GM23338 (cell line): ENCODE measurements around the gene CTSC. TPM values are rescaled to one million over a fixed set of nuclear protein-coding genes. Genes with fewer than 3 reads are reported as not detected.

Source experiments
- ATAC-seq: fragments of 200-7000 bp; cut with Tn5 transposase; 3 replicates; pipeline ENCODE4 v1.9.1; 2020
- DNase-seq: peaks from one replicate; pipeline ENCODE4 v3.0.0-alpha.2; 2015; ENCODE audit warnings: low spot score
- H2AFZ ChIP-seq: fragments of 200-600 bp; sonication (generic); 2 replicates; pipeline ENCODE4 v1.8.0; 2016; ENCODE audit warnings: antibody characterized with exemption, mild to moderate bottlenecking, moderate library complexity
- H3F3A ChIP-seq: fragments of 200-600 bp; sonication (generic); replicated peaks from 2 replicates; pipeline ENCODE4 v1.8.0; 2017; ENCODE audit warnings: antibody characterized with exemption, mixed run types, low read depth
- H3K27ac ChIP-seq: fragments of 200-600 bp; sonication (generic); 2 replicates; pipeline ENCODE4 v1.6.1; 2016; ENCODE audit warnings: low read depth
- H3K27me3 ChIP-seq: fragments of 200-600 bp; sonication (generic); 2 replicates; pipeline ENCODE4 v1.8.0; 2016; ENCODE audit warnings: mild to moderate bottlenecking, mixed run types, moderate library complexity; ENCODE audit not compliant: insufficient read depth
- H3K36me3 ChIP-seq: fragments of 200-600 bp; sonication (generic); 2 replicates; pipeline ENCODE4 v1.8.0; 2016; ENCODE audit warnings: mild to moderate bottlenecking; ENCODE audit not compliant: insufficient read depth
- H3K4me1 ChIP-seq: fragments of 200-600 bp; sonication (generic); 2 replicates; pipeline ENCODE4 v1.8.0; 2016; ENCODE audit warnings: mild to moderate bottlenecking, moderate library complexity; ENCODE audit not compliant: insufficient read depth
- H3K4me2 ChIP-seq: fragments of 200-600 bp; sonication (generic); 2 replicates; pipeline ENCODE4 v1.7.1; 2017; ENCODE audit warnings: mixed run types
- H3K4me3 ChIP-seq: fragments of 200-600 bp; sonication (generic); 2 replicates; pipeline ENCODE4 v1.6.1; 2016; ENCODE audit warnings: mixed run types
- H3K79me2 ChIP-seq: fragments of 200-600 bp; sonication (generic); replicated peaks from 2 replicates; pipeline ENCODE4 v1.8.0; 2017; ENCODE audit warnings: mild to moderate bottlenecking; ENCODE audit not compliant: insufficient read depth
- H3K9me2 ChIP-seq: fragments of 200-600 bp; sonication (generic); 2 replicates; pipeline ENCODE4 v1.8.0; 2017; ENCODE audit not compliant: insufficient read depth
- H4K20me1 ChIP-seq: fragments of 200-600 bp; sonication (generic); replicated peaks from 2 replicates; pipeline ENCODE4 v1.8.0; 2017; ENCODE audit warnings: mild to moderate bottlenecking; ENCODE audit not compliant: insufficient read depth
- H3K27ac Mint-ChIP-seq: 2 replicates; pipeline ENCODE4 v1.8.0; 2020; ENCODE audit warnings: inconsistent platforms, mild to moderate bottlenecking, moderate library complexity, mixed read lengths
- H3K27me3 Mint-ChIP-seq: 3 replicates; pipeline ENCODE4 v1.8.0; 2022; ENCODE audit warnings: low read depth, mild to moderate bottlenecking, moderate library complexity, mixed read lengths, inconsistent platforms; ENCODE audit not compliant: insufficient read depth, poor library complexity
- H3K36me3 Mint-ChIP-seq: 3 replicates; pipeline ENCODE4 v1.8.0; 2021; ENCODE audit warnings: low read depth, mild to moderate bottlenecking, inconsistent platforms, moderate library complexity, mixed read lengths
- H3K4me1 Mint-ChIP-seq: 3 replicates; pipeline ENCODE4 v1.8.0; 2020; ENCODE audit warnings: mild to moderate bottlenecking, inconsistent platforms, mixed read lengths
- H3K4me3 Mint-ChIP-seq: 3 replicates; pipeline ENCODE4 v1.8.0; 2021; ENCODE audit warnings: moderate library complexity, mild to moderate bottlenecking, inconsistent platforms, mixed read lengths
- H3K9me3 Mint-ChIP-seq: 3 replicates; pipeline ENCODE4 v1.8.0; 2020; ENCODE audit warnings: moderate library complexity, mild to moderate bottlenecking, inconsistent platforms, mixed read lengths
- CREB1 ChIP-seq: fragments of 250-450 bp; sonication (Bioruptor Pico); IDR thresholded peaks from 2 replicates; pipeline ENCODE4 v1.5.0; 2020; ENCODE audit warnings: low read depth, mild to moderate bottlenecking, moderate library complexity
- CTCF ChIP-seq, 2 experiments: fragments of 200-600 bp in 1 of 2; sonication (generic) in 1 of 2; conservative IDR thresholded peaks; 2 replicates each; pipeline versions ENCODE4 v1.5.1 to v1.6.1; 2016 to 2017; ENCODE audit warnings: antibody characterized with exemption in 2 of 2, low read depth in 2 of 2, mild to moderate bottlenecking in 2 of 2, moderate library complexity in 1 of 2
- ETS1 ChIP-seq: IDR thresholded peaks from 2 replicates; pipeline ENCODE4 v1.6.1; 2016; ENCODE audit warnings: antibody characterized with exemption
- EZH2 ChIP-seq: fragments of 200-600 bp; sonication (generic); IDR thresholded peaks from one replicate; pipeline ENCODE4 v1.8.0; 2017; ENCODE audit warnings: antibody characterized with exemption, mild to moderate bottlenecking, low read depth; ENCODE audit not compliant: unreplicated experiment
- EZH2phosphoT487 ChIP-seq: fragments of 200-600 bp; sonication (generic); IDR thresholded peaks from one replicate; pipeline ENCODE4 v1.8.1; 2018; ENCODE audit warnings: antibody characterized with exemption; ENCODE audit not compliant: unreplicated experiment
- JUNB ChIP-seq: IDR thresholded peaks from one replicate; pipeline ENCODE4 v1.6.1; 2016; ENCODE audit warnings: antibody characterized with exemption; ENCODE audit not compliant: unreplicated experiment
- NANOG ChIP-seq: IDR thresholded peaks from 2 replicates; pipeline ENCODE4 v1.6.1; 2016; ENCODE audit warnings: antibody characterized with exemption, borderline replicate concordance
- POLR2AphosphoS5 ChIP-seq: IDR thresholded peaks from 2 replicates; pipeline ENCODE4 v1.6.1; 2016; ENCODE audit warnings: antibody characterized with exemption, low read depth
- REST ChIP-seq: IDR thresholded peaks from one replicate; pipeline ENCODE4 v1.6.1; 2018; ENCODE audit warnings: antibody characterized with exemption; ENCODE audit not compliant: unreplicated experiment
- STAT1 ChIP-seq: IDR thresholded peaks from one replicate; pipeline ENCODE4 v1.6.1; 2016; ENCODE audit warnings: antibody characterized with exemption; ENCODE audit not compliant: unreplicated experiment
- ZNF114 ChIP-seq: fragments of 250-450 bp; sonication (Bioruptor Pico); IDR thresholded peaks from 2 replicates; pipeline ENCODE4 v1.5.0; 2020; ENCODE audit warnings: mild to moderate bottlenecking, moderate library complexity
- ZNF331 ChIP-seq: fragments of 250-450 bp; sonication (Bioruptor Pico); IDR thresholded peaks from 2 replicates; pipeline ENCODE4 v1.5.0; 2020; ENCODE audit warnings: low read depth, mild to moderate bottlenecking, moderate library complexity
- ZNF462 ChIP-seq: fragments of 250-450 bp; sonication (Bioruptor Pico); IDR thresholded peaks from 2 replicates; pipeline ENCODE4 v1.5.0; 2020; ENCODE audit warnings: mild to moderate bottlenecking, moderate library complexity
- polyA plus RNA-seq: library from polyadenylated mRNA; unstranded; fragments of >200 nt; fragmentation: Nextera tagmentation; extraction: Ambion mirVana; gene quantifications from 2 replicates; pipeline ENCODE4 v1.2.1, GENCODE V29; 2016
- total RNA-seq: library from RNA; depleted of rRNA; stranded (reverse); fragments of >200 nt; shearing (Covaris generic); gene quantifications from 2 replicates; pipeline ENCODE4 v1.2.3, GENCODE V29; 2014

CTSC gene
- total and polyA plus RNA-seq, 2 experiments from 2014 or later, result 408 to 444 TPM

- peaks cover 58% of the 10 kb centered on the region for H3K36me3 ChIP-seq
- Mint-ChIP-seq H3K27me3 (peaks cover 4% of the 10 kb centered on the region), H3K4me1 (peaks cover 78% of the 10 kb centered on the region), H3K4me3 (peak overlapping the region; percentile 11; the same call in 1 of the 3 replicates), H3K36me3 (peaks cover 93% of the 10 kb centered on the region), H3K9me3 (no peaks in the 10 kb centered on the region; the same call in 2 of the 3 replicates), H3K27ac (peak overlapping the region; percentile 32; the same call in 1 of the 2 replicates)
- H3K4me1 ChIP-seq, result peaks cover 85% of the 10 kb centered on the region
- peaks cover 66% of the 10 kb centered on the region for H4K20me1 ChIP-seq
- TF ChIP-seq NANOG (no peak), CREB1 (CRISPR knock-in tag) (no peak), POLR2AphosphoS5 (no peak), STAT1 (no peak), ZNF114 (CRISPR knock-in tag) (no peak), ETS1 (no peak), ZNF331 (CRISPR knock-in tag) (no peak), REST (no peak), EZH2phosphoT487 (no peak), EZH2 (no peak), CTCF (conservative IDR thresholded peaks at IDR 0.05; ENCODE audit: low read depth in 2 of 2) (no peak), JUNB (no peak), ZNF462 (CRISPR knock-in tag) (no peak)
- H3K4me2 ChIP-seq, result peak overlapping the region; percentile 60
- H3F3A ChIP-seq, result no peaks in the 10 kb centered on the region
- peak overlapping the region; percentile 39 for H3K27ac ChIP-seq
- ATAC-seq, result peak; percentile 27
- H3K4me3 ChIP-seq, result no peak overlapping the region; the same call in 1 of the 2 replicates
- DNase-seq, result peak; percentile 36
- no peak overlapping the region for H2AFZ ChIP-seq
- no peaks in the 10 kb centered on the region for H3K9me2 ChIP-seq
- peaks cover 100% of the 10 kb centered on the region for H3K79me2 ChIP-seq
- no peaks in the 10 kb centered on the region for H3K27me3 ChIP-seq
Measured at GRCh38 chr11:88330826-88331428, 6.6 kb downstream of the CTSC start.
